OCI-LY7 (cell line): ENCODE measurements around the gene RADIL.

Source experiments
- CTCF ChIP-seq: fragments of 200-600 bp; sonication (generic); conservative IDR thresholded peaks from 2 replicates; pipeline ENCODE4 v1.5.1; 2014; ENCODE audit warnings: mild to moderate bottlenecking, antibody characterized with exemption, low read length, moderate library complexity, mixed read lengths
- EZH2phosphoT487 ChIP-seq: fragments of 200-600 bp; sonication (generic); IDR thresholded peaks from 2 replicates; pipeline ENCODE4 v1.6.1; 2018; ENCODE audit warnings: low read depth, borderline replicate concordance, mild to moderate bottlenecking, mixed run types, antibody characterized with exemption, low read length, moderate library complexity, mixed read lengths

- TF ChIP-seq CTCF (peak; percentile 82), EZH2phosphoT487 (no peak)
These were observed 53.3 kb downstream of the RADIL start for GRCh38 chr7:4830176-4830575.
